Sigmoid colon (tissue), 4 donors: ENCODE results near the gene MIF4GD.

ENCODE experiments used
- CTCF ChIP-seq, 4 experiments: fragments of 450-650 bp in 3 of 4; fragments of 200-600 bp in 1 of 4; IDR thresholded peaks; one replicate each; pipeline ENCODE4 v1.5.1; 2016 to 2019; ENCODE audit warnings: antibody characterized with exemption in 4 of 4, mild to moderate bottlenecking in 3 of 4, moderate library complexity in 2 of 4
- EP300 ChIP-seq, 4 donors: sonication (generic); formaldehyde crosslinking; IDR thresholded peaks; one replicate each; pipeline ENCODE4 v1.6.1; 2017; ENCODE audit warnings: antibody characterized with exemption in 4 of 4
- POLR2A ChIP-seq, 2 donors: fragments of 450-650 bp; IDR thresholded peaks; one replicate each; pipeline ENCODE4 v1.6.1; 2016; ENCODE audit warnings: antibody characterized with exemption in 2 of 2, mild to moderate bottlenecking in 2 of 2, moderate library complexity in 2 of 2
- POLR2AphosphoS5 ChIP-seq, 4 donors: sonication (generic); formaldehyde crosslinking; IDR thresholded peaks; one replicate each; pipeline ENCODE4 v1.6.1; 2017; ENCODE audit warnings: antibody characterized with exemption in 4 of 4

- TF ChIP-seq POLR2A (IDR thresholded peaks at IDR 0.05) = no peak
- no peak for TF ChIP-seq CTCF (IDR thresholded peaks at IDR 0.05)
- no peak for TF ChIP-seq POLR2AphosphoS5 (IDR thresholded peaks at IDR 0.05)
- no peak for TF ChIP-seq EP300 (IDR thresholded peaks at IDR 0.05)
Measured at GRCh38 chr17:75239778-75240393, 31.1 kb downstream of the MIF4GD start.
